NCI-H2196 treated with DMSO at 0.1 percent for 48 hours (cell line): ENCODE data around the gene SYDE2.

Experiments
- DNase-seq: peaks from one replicate; lab custom pipeline; 2025; ENCODE audit not compliant: unreplicated experiment; lab: John Stamatoyannopoulos, UW

Gene SYDE2

DNA sequence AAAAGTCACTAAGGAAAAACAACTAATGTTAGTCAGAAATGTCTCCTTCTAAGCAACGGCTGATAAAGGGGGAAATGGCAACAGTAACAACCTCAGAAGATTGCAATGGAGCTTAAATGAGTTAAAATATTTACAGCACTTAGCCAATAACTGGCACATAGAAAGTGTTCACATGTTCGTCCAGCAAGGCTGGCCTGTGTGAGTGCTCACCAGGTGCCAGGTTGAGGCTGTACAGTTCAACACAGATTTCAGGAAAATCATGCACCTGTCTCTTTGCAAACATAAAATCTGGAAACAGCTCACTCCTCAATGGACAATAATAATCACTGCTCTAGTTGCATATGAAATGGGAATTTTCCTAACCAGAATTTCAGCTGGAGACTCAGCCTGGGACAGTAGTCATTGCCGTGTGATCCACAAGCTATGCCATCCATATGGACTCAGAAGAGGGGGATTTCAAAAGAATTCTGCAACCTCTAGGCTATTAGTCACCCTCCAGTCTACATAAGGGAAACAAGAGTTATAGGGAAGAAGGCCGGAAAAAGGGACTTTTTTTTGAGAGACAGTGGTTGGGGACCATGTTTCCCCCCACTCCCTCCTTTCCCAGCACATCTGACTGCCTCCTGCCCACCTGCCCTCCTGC is 68.6 kb downstream of the SYDE2 start:
- DNase-seq, result no peak

DNA sequence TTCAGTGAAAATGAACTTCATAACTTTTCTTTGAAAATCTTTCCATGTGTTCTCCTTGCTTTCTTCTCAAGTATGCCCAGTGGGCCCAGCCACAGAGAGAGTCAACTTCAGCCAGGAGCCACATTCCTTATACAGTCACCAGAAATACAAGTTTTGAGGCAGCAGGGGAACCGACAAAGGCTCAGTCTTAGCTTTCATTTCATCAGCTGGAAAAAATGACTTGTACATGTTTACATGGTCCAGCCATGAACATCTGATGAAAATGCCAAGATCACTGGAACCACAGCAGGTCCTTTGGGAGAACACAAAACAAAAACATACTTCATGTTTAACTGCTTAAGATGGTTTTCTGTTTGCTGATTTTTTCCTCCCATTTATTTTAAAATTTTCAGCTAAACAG is 72.5 kb downstream of the SYDE2 start:
- DNase-seq, result no peak

DNA sequence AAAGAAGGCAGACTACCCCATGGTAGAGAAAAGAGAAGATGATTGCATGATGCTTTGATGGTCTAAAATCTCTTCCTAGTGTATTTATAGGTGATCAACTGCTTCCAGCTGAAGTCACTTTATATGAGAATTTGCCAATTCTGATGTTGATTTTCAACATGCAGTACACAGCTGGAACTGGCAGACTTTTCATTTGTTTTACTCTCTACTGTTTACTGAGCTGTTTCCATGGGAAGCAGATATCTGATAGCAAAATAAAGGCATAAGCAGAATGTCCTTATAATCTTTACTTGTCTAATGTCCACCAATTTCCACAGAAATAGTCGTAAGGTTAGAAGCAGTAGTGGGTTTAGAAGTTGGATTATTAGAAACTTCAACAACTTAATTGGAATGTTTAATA is 74.9 kb downstream of the SYDE2 start:
- DNase-seq, result peak; percentile 17

DNA sequence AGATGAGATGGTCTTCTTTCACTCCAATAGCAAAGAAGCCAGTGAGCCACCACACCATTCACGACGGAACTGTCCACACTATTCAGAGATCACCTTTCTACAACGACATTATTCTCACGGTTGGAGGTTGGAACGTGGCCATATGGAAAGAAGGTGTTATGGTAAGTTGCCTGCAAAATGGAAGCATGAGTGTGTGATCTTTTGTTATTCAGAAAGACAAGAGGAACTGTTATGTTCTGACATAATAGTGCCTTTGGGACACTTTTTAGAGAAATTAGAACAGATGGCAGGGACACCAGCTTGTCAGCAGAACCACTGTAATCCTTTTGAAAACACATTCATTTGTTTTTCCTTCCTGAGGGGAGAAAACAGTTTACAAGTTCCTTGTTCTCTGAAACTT is 76.7 kb downstream of the SYDE2 start:
- no peak for DNase-seq

DNA sequence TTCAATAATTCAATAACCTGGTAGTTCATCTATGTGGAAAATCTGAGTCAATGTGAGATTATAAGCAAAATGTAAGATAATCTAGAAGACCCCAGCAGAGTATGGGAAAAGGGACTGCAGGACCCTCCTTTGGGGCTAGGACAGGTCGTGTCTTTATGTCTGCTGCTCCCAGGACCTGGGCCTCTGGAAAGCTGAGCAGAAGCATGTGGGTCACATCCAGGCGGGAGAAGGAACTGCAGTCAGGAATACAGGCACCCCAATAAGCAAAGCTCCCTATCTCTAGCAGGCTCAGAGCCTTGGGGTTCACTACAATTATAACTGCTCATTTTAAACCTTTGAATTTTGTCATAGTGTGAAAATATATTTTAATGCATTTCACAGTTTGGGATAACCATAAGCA is 78.6 kb downstream of the SYDE2 start:
- DNase-seq, result no peak

DNA sequence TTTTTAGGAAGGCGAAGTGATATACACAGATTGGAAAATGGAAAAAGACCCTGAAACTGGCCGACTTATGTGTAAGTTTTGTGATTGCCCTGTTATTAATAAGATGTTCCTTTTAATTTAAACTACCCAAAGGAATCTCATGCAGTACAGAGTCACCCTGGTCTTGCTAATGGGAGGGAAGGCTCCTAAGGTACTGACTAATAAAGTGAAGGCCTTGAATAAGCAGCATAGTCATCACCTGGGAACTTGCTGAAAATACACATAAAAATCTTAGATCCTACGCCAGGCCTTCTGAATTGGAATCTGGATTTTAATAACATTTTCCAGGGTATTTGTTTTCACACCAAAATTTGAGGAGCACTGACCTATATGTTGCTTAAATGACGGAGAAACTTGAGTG is 79.1 kb downstream of the SYDE2 start:
- no peak for DNase-seq

DNA sequence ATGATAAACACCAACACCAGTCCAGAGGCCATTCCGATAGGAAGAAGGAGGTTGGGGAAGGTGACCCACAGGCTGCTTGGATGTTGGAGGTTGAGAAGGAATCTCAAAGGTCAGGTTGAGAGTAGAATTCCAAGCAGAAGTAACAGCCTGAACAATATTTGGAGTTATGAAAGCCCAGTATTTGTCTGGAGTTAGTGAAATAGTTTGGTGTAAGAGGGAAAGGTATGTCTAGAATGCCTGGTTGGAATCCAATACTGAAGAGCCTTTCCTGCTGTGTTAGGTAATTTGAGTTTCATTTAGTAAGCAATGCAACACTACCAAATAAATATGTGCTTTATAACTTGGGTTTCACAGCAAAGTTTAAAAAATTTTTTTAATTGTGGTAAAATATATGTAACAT is 82.1 kb downstream of the SYDE2 start:
- no peak for DNase-seq

DNA sequence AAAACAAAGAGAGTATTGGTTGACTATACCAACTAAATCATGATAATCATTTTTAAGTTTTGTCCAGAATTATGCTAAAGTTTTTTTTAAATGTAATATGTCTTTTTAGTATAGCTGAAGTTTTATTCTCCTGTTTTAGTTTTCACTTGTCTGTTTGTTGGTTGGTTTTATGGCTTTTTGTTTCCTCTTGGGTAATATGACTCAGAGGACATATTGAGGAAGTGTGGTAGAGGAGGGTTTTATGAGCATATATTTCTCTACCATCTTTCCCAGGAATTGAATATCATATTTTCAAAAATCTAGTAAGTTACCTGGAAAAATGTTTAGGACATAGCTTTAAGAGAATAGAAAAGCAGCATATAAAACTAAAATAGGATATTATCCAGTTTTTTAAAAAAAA is 84.0 kb downstream of the SYDE2 start:
- no peak for DNase-seq

DNA sequence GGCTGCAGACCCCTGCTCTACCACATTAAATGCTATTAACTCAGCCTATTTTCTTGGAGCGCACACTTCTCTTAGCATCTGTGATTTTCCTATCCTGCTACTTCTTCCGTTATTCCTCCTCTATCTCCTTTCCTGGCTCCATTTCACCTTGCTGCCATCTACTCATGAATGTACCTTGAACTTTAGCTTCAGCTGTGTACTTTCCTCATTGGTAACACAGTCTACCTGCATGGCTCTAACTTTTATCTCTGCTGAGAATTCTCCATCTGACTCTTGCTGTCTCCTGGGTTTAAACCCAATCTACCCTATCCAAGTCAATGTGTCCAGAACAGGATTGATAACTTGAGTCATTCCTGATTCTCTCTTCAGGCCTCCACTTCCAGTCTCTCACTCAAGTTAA is 84.9 kb downstream of the SYDE2 start:
- no peak for DNase-seq

DNA sequence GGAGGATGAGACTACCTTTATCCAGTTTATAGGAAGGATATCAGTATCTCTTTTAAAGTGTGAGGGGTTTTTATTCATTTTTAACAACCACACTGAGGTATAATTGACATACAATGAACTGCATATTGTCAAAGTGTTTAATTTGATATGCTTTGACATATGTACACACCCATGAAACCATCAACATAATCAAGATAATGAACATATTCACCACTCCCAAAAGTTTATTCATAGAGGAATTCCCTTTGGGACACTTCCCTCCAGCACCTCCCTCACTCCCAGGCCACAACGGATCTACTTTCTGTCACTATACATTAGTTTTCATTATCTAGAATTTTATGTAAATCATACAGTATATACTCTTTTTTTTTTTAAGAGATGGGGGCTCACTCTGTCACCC is 89.1 kb downstream of the SYDE2 start:
- DNase-seq, result no peak

DNA sequence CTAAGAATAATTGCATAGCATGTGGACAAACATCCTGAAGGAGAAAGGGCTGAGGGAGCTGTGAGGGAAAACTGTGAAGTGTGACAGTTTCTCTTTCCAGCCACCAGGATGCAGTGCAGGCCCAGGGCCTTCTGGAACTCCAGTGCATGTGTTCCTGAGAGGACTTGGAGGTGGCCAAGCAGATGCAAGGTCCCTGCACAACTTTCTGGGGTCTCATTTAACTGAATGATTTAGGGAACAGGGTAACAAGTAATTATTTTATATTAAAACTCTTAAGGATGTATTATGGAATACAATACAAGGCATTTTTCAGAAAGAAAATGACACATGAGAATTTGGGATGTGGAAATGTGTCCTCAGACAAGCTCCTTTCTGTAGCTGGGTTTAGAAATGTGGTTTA is 91.3 kb downstream of the SYDE2 start:
- DNase-seq, result peak; percentile 33
